ENCODE results near the gene PAX2.

Gene PAX2

GRCh38 chr10:100878291-100878910, 133.0 kb downstream of the PAX2 start:
- no peak for DNase-seq (ENCODE audit: low read depth in 2 of 2)

All from stimulated activated CD8-positive, alpha-beta memory T cell treated with anti-CD3 and anti-CD28 coated beads, Interleukin-2, amount 100 ng/mL, for 1 hour (primary cell).